Large intestine (tissue), 3 donors: Measurements from ENCODE around the gene FGF4. TPM values are rescaled to one million over a fixed set of nuclear protein-coding genes. Genes with fewer than 3 reads are reported as not detected.

Experiments
- DNase-seq, 2 donors: peaks; one replicate each; pipeline versions ENCODE4 v3.0.0 to v3.0.0-alpha.2; 2013
- H3K27ac ChIP-seq: one replicate; pipeline ENCODE4 v1.5.1; 2013; ENCODE audit warnings: low read length
- H3K27me3 ChIP-seq: 2 replicates; pipeline ENCODE4 v1.6.1; 2013; ENCODE audit warnings: low read length; ENCODE audit not compliant: control insufficient read depth, insufficient read depth
- H3K36me3 ChIP-seq: 2 replicates; pipeline ENCODE4 v1.6.1; 2013; ENCODE audit warnings: low read length; ENCODE audit not compliant: control insufficient read depth, insufficient read depth
- H3K4me1 ChIP-seq: one replicate; pipeline ENCODE4 v1.6.1; 2013; ENCODE audit warnings: low read length; ENCODE audit not compliant: control insufficient read depth, insufficient read depth
- H3K4me3 ChIP-seq: one replicate; pipeline ENCODE4 v1.5.1; 2013; ENCODE audit warnings: low read length
- H3K9me3 ChIP-seq: one replicate; pipeline ENCODE4 v1.6.1; 2013; ENCODE audit warnings: mild to moderate bottlenecking, low read depth, low read length, moderate library complexity; ENCODE audit not compliant: control insufficient read depth
- WGBS: methylation state at CpG from one replicate; pipeline ENCODE4 v1.1.5; 2013; ENCODE audit warnings: low lambda C conversion rate; ENCODE audit not compliant: insufficient coverage; 5-methylcytosine and 5-hydroxymethylcytosine counted together
- polyA plus RNA-seq: library from polyadenylated mRNA; unstranded; fragments of 120-200 nt; gene quantifications from one replicate; pipeline ENCODE4 v1.2.1, GENCODE V29; 2013

FGF4 gene
- polyA plus RNA-seq, 1 donor: 0.03 TPM

- WGBS: no CpG with 5 or more reads among the region's 18 CpGs
- Histone ChIP-seq H3K27me3 (peaks cover 24% of the 10 kb centered on the region), H3K4me1 (no peaks in the 10 kb centered on the region)
Measured at GRCh38 chr11:69726481-69726880, 48.7 kb downstream of the FGF4 start.

GRCh38 chr11:69726019-69726418, 49.1 kb downstream of the FGF4 start:
- H3K4me3 ChIP-seq: no peak overlapping the region
- no peak overlapping the region for H3K27ac ChIP-seq
- no CpG with 5 or more reads among the region's 9 CpGs for WGBS
- H3K4me1 ChIP-seq: no peaks in the 10 kb centered on the region
- no peak for DNase-seq
- peaks cover 28% of the 10 kb centered on the region for H3K27me3 ChIP-seq
- H3K9me3 ChIP-seq: no peaks in the 10 kb centered on the region
- H3K36me3 ChIP-seq: no peaks in the 10 kb centered on the region

More at GRCh38 chr11:69726481-69726880, 48.7 kb downstream of the FGF4 start:
- no peak for DNase-seq
- H3K27ac ChIP-seq: no peak overlapping the region
- H3K4me3 ChIP-seq: no peak overlapping the region
- H3K9me3 ChIP-seq: no peaks in the 10 kb centered on the region
- no peaks in the 10 kb centered on the region for H3K36me3 ChIP-seq

GRCh38 chr11:69721745-69722144, 53.4 kb downstream of the FGF4 start:
- Histone ChIP-seq H3K9me3 (no peaks in the 10 kb centered on the region), H3K36me3 (no peaks in the 10 kb centered on the region), H3K4me1 (no peaks in the 10 kb centered on the region), H3K4me3 (no peak overlapping the region), H3K27me3 (peaks cover 53% of the 10 kb centered on the region), H3K27ac (no peak overlapping the region)
- no CpG with 5 or more reads among the region's 9 CpGs for WGBS
- DNase-seq: no peak

GRCh38 chr11:69721106-69721505, 54.0 kb downstream of the FGF4 start:
- no CpG with 5 or more reads among the region's 14 CpGs for WGBS
- H3K27me3 ChIP-seq: peaks cover 49% of the 10 kb centered on the region

More at GRCh38 chr11:69721106-69721505, 54.0 kb downstream of the FGF4 start:
- no peak for DNase-seq
- Histone ChIP-seq H3K27ac (no peak overlapping the region), H3K9me3 (no peaks in the 10 kb centered on the region), H3K4me3 (no peak overlapping the region), H3K36me3 (no peaks in the 10 kb centered on the region), H3K4me1 (no peaks in the 10 kb centered on the region)

Other genes with a start within 250 kb of the FGF4 start
- 74.0 TPM for gene CCND1, start 134.2 kb downstream of the FGF4 start, polyA plus RNA-seq
- gene LTO1, start 100.0 kb downstream of the FGF4 start, polyA plus RNA-seq: 24.1 TPM
- gene FGF19, start 71.3 kb downstream of the FGF4 start, polyA plus RNA-seq: 0.04 TPM
- gene FGF3, start 44.1 kb upstream of the FGF4 start, polyA plus RNA-seq: not detected